Endothelial cell (in vitro differentiated cells): ENCODE measurements around the gene SMIM5. TPM values are rescaled to one million over a fixed set of nuclear protein-coding genes. Genes with fewer than 3 reads are reported as not detected.
A peak's percentile ranks its signal among the peaks of the same experiment; 100 is the strongest.

Experiments
- DNase-seq: peaks from one replicate; pipeline ENCODE4 v3.0.0; 2021; ENCODE audit warnings: low spot score
- H3K27ac Mint-ChIP-seq: one replicate; pipeline ENCODE4 v1.8.0; 2021; ENCODE audit warnings: mixed read lengths, inconsistent platforms; ENCODE audit not compliant: unreplicated experiment
- H3K27me3 Mint-ChIP-seq: one replicate; pipeline ENCODE4 v1.8.0; 2021; ENCODE audit warnings: mild to moderate bottlenecking, moderate library complexity, mixed read lengths, inconsistent platforms; ENCODE audit not compliant: unreplicated experiment
- H3K36me3 Mint-ChIP-seq: one replicate; pipeline ENCODE4 v1.8.0; 2021; ENCODE audit warnings: mild to moderate bottlenecking, low read depth, mixed read lengths, inconsistent platforms; ENCODE audit not compliant: unreplicated experiment
- H3K4me1 Mint-ChIP-seq: one replicate; pipeline ENCODE4 v1.8.0; 2021; ENCODE audit warnings: mild to moderate bottlenecking, mixed read lengths, inconsistent platforms; ENCODE audit not compliant: unreplicated experiment
- H3K4me3 Mint-ChIP-seq: one replicate; pipeline ENCODE4 v1.8.0; 2021; ENCODE audit warnings: mild to moderate bottlenecking, mixed read lengths, inconsistent platforms; ENCODE audit not compliant: unreplicated experiment
- H3K9me3 Mint-ChIP-seq: one replicate; pipeline ENCODE4 v1.8.0; 2021; ENCODE audit warnings: mixed read lengths, inconsistent platforms; ENCODE audit not compliant: unreplicated experiment
- total RNA-seq: library from RNA; stranded (reverse); fragmentation: NEBNext Ultra II Directional; extraction: Animal tissue kit (Norgen Biotek cat#: 25700); gene quantifications from one replicate; pipeline ENCODE4 v1.2.1, GENCODE V29; 2021; ENCODE audit not compliant: unreplicated experiment
- TF ChIP-seq, protein P1 (sequence below): fragments of 200-600 bp; sonication (generic); IDR thresholded peaks from one replicate; pipeline ENCODE4 v1.5.0; 2021; ENCODE audit warnings: antibody characterized with exemption; ENCODE audit not compliant: unreplicated experiment

The SMIM5 gene
- total RNA-seq, 1 donor from 2014 or later = 1.1 TPM

DNA sequence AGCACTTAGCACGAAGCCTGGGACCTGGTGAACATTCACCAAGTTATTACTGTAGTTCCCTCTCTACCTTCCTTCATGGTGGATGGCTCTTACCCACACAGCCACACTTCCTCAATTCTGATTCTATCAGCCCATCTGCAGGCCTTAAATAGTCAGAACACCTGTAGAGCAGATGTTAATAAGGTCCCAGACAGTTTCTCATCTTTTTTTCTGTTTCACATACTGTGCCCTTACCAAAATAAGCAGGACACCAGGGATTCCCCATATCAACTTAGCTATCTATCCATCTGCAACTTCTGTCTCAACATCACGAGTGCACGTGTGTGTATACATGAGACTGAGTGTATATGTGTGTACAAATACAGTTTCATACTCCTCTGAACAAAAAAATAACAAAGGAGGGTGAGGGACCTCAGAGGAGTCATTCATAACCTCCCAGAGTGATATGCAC, 30.9 kb downstream of the SMIM5 start:
- TF ChIP-seq, protein P1, sequence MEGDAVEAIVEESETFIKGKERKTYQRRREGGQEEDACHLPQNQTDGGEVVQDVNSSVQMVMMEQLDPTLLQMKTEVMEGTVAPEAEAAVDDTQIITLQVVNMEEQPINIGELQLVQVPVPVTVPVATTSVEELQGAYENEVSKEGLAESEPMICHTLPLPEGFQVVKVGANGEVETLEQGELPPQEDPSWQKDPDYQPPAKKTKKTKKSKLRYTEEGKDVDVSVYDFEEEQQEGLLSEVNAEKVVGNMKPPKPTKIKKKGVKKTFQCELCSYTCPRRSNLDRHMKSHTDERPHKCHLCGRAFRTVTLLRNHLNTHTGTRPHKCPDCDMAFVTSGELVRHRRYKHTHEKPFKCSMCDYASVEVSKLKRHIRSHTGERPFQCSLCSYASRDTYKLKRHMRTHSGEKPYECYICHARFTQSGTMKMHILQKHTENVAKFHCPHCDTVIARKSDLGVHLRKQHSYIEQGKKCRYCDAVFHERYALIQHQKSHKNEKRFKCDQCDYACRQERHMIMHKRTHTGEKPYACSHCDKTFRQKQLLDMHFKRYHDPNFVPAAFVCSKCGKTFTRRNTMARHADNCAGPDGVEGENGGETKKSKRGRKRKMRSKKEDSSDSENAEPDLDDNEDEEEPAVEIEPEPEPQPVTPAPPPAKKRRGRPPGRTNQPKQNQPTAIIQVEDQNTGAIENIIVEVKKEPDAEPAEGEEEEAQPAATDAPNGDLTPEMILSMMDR = no peak
- no peaks in the 10 kb centered on the region for H3K9me3 Mint-ChIP-seq
- H3K27ac Mint-ChIP-seq = no peak overlapping the region
- peaks cover 4% of the 10 kb centered on the region for H3K36me3 Mint-ChIP-seq
- no peak for DNase-seq
- H3K27me3 Mint-ChIP-seq = peaks cover 1% of the 10 kb centered on the region
- H3K4me3 Mint-ChIP-seq = peak overlapping the region; percentile 75
- H3K4me1 Mint-ChIP-seq = peaks cover 29% of the 10 kb centered on the region

DNA sequence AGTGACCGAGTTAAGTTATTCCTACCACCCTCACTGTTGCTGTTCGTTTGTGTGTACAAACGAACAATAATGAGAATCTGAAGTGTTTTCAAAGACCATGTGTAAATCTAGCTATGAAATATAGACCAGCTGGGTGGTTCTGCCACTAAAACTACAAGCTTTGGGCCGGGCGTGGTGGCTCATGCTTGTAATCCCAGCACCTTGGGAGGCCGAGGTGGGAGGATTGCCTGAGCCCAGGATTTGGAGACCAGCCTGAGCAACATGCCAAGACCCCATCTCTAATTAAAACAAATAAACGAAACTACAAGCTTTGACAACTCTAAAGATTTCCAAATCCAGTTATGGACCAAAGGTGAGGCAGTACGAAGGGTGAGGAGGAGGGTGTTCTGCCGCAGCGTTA, 32.7 kb downstream of the SMIM5 start:
- H3K9me3 Mint-ChIP-seq = no peaks in the 10 kb centered on the region
- TF ChIP-seq, protein P1 = no peak

DNA sequence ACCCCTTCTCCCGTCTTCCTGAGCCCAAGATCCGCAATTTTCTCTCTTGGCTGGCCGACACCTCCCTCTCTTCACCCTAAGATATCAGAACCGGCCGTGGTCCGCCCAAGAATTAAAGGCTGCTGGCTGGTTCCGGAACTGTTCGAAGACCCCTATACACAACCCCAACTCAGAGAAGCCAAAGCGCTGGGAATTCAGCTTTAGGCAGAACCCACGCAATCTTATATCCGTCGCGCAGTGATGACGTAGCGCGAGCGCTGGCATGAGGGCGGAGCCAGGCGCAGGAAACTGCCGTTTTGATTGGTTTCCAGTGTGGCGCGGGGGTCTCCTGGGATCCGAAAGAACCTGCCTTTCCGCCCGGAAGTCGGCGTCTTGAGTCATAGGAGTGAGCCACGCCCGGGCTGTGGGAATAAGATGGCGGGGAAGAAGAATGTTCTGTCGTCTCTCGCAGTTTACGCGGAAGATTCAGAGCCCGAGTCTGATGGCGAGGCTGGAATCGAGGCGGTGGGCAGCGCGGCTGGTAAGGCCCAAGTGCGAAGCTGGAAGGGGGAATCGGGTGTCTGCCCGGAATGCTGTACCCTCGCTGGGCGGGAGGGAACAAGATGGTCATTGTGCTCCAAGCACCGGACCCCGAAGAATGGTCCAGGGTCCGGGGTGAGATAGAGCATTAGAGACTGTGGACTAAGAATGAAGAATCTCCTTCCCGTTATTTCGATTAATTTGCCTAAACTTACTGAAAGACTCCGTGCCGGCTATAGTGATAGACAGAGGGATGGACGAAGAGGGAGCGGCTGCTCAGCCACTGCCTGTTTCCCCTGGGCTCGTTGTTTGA, 33.9 kb downstream of the SMIM5 start, which contains the start of the genes RECQL5 and SAP30BP:
Gene RECQL5, minus strand, starts transcription at position 196 of the 832 bp plus-strand sequence. CDS start 597 bp downstream, outside the sequence.
Gene SAP30BP, plus strand, starts transcription at position 380 of the 832 bp plus-strand sequence. Its CDS starts 35 bp downstream, at position 415.
- Mint-ChIP-seq H3K27me3 (peaks cover 1% of the 10 kb centered on the region), H3K27ac (peak within 1 kb of the TSS; percentile 74), H3K4me3 (peak within 1 kb of the TSS; percentile 74), H3K36me3 (peaks cover 15% of the 10 kb centered on the region), H3K4me1 (peaks cover 22% of the 10 kb centered on the region), H3K9me3 (no peaks in the 10 kb centered on the region)
- TF ChIP-seq, protein P1 = no peak
- peak; percentile 98 for DNase-seq

More for the DNA sequence above, 32.7 kb downstream of the SMIM5 start:
- Mint-ChIP-seq H3K4me3 (peak overlapping the region; percentile 74), H3K27me3 (peaks cover 1% of the 10 kb centered on the region), H3K27ac (no peak overlapping the region), H3K4me1 (peaks cover 29% of the 10 kb centered on the region), H3K36me3 (peaks cover 15% of the 10 kb centered on the region)
- DNase-seq = no peak

DNA sequence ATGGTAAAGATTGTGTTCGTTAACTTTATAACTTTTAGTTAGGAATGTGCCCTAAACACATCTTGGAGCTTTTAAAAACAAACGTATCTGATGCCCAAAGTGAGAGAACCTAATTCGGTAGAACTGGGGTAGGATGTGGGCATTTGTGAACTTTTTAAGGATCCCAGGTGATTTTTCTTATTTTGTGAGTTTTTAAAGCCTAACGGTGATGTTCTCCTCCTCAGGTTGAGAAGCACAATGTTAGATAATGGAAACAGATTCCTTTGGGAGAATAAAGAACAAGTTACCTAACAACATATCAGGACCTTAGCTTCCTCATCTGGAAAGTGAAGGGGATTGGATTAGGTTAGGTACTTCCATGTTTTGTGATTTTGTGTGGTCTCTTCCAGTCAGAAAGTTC, 34.6 kb downstream of the SMIM5 start:
- no peak for DNase-seq
- Mint-ChIP-seq H3K9me3 (no peaks in the 10 kb centered on the region), H3K4me1 (peaks cover 15% of the 10 kb centered on the region), H3K4me3 (no peak overlapping the region), H3K36me3 (peaks cover 12% of the 10 kb centered on the region), H3K27me3 (no peaks in the 10 kb centered on the region), H3K27ac (no peak overlapping the region)
- TF ChIP-seq, protein P1 = no peak

DNA sequence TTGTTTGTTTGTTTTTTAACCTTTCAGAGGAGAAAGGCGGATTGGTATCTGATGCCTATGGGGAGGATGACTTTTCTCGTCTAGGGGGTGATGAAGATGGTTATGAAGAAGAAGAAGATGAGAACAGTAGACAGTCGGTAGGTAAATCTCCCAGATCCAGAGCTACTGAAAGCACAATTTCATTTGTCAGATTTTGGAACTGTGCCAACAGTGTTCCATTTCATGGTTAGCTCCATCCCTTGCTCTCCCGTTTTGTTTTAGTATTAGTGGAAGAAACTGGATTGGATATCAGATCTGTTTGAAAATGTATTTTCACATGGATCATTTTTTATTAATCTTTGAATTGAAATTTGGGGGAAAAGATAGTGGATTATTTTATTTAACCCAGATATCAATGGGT, 35.3 kb downstream of the SMIM5 start:
- no peaks in the 10 kb centered on the region for H3K27me3 Mint-ChIP-seq
- TF ChIP-seq, protein P1 = no peak
- peak overlapping the region; percentile 74 for H3K27ac Mint-ChIP-seq
- H3K4me3 Mint-ChIP-seq = no peak overlapping the region
- H3K9me3 Mint-ChIP-seq = no peaks in the 10 kb centered on the region
- H3K36me3 Mint-ChIP-seq = peaks cover 14% of the 10 kb centered on the region
- no peak for DNase-seq
- peaks cover 12% of the 10 kb centered on the region for H3K4me1 Mint-ChIP-seq
